ENCODE data around the gene CREB3L1. TPM values are rescaled to one million over a fixed set of nuclear protein-coding genes. Genes with fewer than 3 reads are reported as not detected.

Gene CREB3L1
- total and polyA plus RNA-seq, 2 of the 13 experiments (the other 11 are each of a cell fraction or from before 2014, with no cell fraction given), result not detected

GRCh38 chr11:46242952-46243795 lies 34.3 kb upstream of the CREB3L1 start (continued):
- TF ChIP-seq ZNF788 (CRISPR knock-in tag; IDR thresholded peaks at IDR 0.05; ENCODE audit: borderline replicate concordance), result peak; percentile 81; the same call in 1 of the 2 replicates
- peak; percentile 89 for TF ChIP-seq MED8 (CRISPR knock-in tag; IDR thresholded peaks at IDR 0.05; ENCODE audit: insufficient replicate concordance)
- TF ChIP-seq ZNF614 (CRISPR knock-in tag; IDR thresholded peaks at IDR 0.05; ENCODE audit: borderline replicate concordance), result no peak
- TF ChIP-seq ELF4 (CRISPR knock-in tag; IDR thresholded peaks at IDR 0.05; ENCODE audit: borderline replicate concordance), result no peak; the same call in 1 of the 2 replicates
- TF ChIP-seq NFKB2 (CRISPR knock-in tag; IDR thresholded peaks at IDR 0.05; ENCODE audit: borderline replicate concordance), result peak; percentile 55; the same call in 1 of the 2 replicates
- no peak for TF ChIP-seq ISX (CRISPR knock-in tag; conservative IDR thresholded peaks at IDR 0.05)
- TF ChIP-seq ZNF367 (CRISPR knock-in tag; IDR thresholded peaks at IDR 0.05; ENCODE audit: borderline replicate concordance), result 0 out of 2 replicates have a peak, but pooled peaks have one; percentile 53
- TF ChIP-seq TAF15 (IDR thresholded peaks at IDR 0.05; ENCODE audit: low read depth, low read length, poor library complexity, severe bottlenecking), result no peak
- no peak for TF ChIP-seq ZNF720 (CRISPR knock-in tag; IDR thresholded peaks at IDR 0.05)
- TF ChIP-seq HNRNPH1 (optimal IDR thresholded peaks at IDR 0.05; ENCODE audit: low read depth, low read length), result no peak
- TF ChIP-seq ZNF33B (CRISPR knock-in tag; IDR thresholded peaks at IDR 0.05), result 0 out of 2 replicates have a peak, but pooled peaks have one; percentile 27
- TF ChIP-seq RAD51 (IDR thresholded peaks at IDR 0.05; ENCODE audit: borderline replicate concordance), result no peak
- no peak for TF ChIP-seq GPN1 (CRISPR knock-in tag; IDR thresholded peaks at IDR 0.05; ENCODE audit: borderline replicate concordance)
- TF ChIP-seq HOMEZ (CRISPR knock-in tag; IDR thresholded peaks at IDR 0.05; ENCODE audit: low read depth), result no peak
- no peak for TF ChIP-seq MIER3 (CRISPR knock-in tag; IDR thresholded peaks at IDR 0.05; ENCODE audit: borderline replicate concordance)
- peak; percentile 51; the same call in 1 of the 2 replicates for TF ChIP-seq PBX2 (CRISPR knock-in tag; IDR thresholded peaks at IDR 0.05)
- TF ChIP-seq ASH2L (IDR thresholded peaks at IDR 0.05; ENCODE audit: insufficient read length, low read depth, low read length), result peak; percentile 75
- no peak for TF ChIP-seq LRRFIP1 (CRISPR knock-in tag; conservative IDR thresholded peaks at IDR 0.05)
- TF ChIP-seq PAX8 (CRISPR knock-in tag; IDR thresholded peaks at IDR 0.05; ENCODE audit: borderline replicate concordance), result peak; percentile 75; the same call in 1 of the 2 replicates
- no peak for TF ChIP-seq ZNF672 (CRISPR knock-in tag; IDR thresholded peaks at IDR 0.05)
- no peak for TF ChIP-seq NFRKB (IDR thresholded peaks at IDR 0.05)
- no peak for TF ChIP-seq NBN (conservative IDR thresholded peaks at IDR 0.05)
- TF ChIP-seq ZNF781 (CRISPR knock-in tag; IDR thresholded peaks at IDR 0.05; ENCODE audit: borderline replicate concordance, not compliant biosample characterization), result no peak
- no peak for TF ChIP-seq ZBTB7B (CRISPR knock-in tag; IDR thresholded peaks at IDR 0.05)
- peak; percentile 22; the same call in 1 of the 2 replicates for TF ChIP-seq KDM1A (CRISPR knock-in tag; IDR thresholded peaks at IDR 0.05)
- TF ChIP-seq NFYB (CRISPR knock-in tag; IDR thresholded peaks at IDR 0.05), result no peak; the same call in 1 of the 2 replicates
